HG02885 (cell line): ENCODE results near the gene FABP2.
A peak's percentile ranks its signal among the peaks of the same experiment; 100 is the strongest.
"Not testable (repeated sequence)": the region's sequence is repeated elsewhere in the genome, so short reads cannot be mapped to it uniquely, and the experiment has no call there.

Experiments
- ATAC-seq: cut with Tn5 transposase; IDR thresholded peaks from one replicate; pipeline ENCODE4 v1.9.1; 2021; ENCODE audit warnings: mild to moderate bottlenecking; ENCODE audit not compliant: unreplicated experiment, poor library complexity

The FABP2 gene

DNA sequence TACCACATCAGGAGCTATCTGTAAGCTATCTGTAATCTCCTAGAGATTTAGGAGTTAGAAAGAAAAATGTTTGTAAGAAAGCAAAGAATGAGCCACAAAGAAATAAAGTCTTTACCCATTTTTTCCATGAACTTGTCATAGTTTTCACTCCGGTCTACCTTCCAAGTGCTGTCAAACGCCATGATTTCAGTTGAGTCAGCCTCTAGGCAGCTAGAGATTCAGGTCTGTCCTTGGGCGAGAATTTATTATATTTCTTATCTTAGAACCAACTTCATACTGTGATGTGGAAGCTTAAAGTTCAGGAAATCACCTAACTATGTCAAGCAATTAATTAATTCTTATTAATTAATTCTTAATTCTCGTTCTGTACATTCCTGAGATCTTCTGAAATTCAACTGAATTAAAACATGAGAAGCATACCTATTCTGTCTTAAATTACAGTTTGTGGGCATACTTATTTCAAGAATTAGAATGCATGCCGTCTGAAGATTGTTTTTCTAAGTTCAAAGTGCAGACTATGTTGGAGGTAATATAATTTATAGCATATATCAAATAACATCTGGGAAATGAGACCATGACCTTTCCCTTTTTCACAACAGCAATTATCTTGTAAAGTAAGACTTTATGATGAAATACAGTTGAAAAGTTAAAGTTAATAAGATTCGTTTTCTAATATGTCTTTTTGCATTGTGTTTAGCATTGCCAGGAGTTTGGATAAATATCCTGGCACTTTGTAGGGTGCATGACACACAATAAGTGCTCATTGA is at the start of gene FABP2:
Gene FABP2, minus strand, starts transcription at position 218 of the 767 bp plus-strand sequence. Its CDS starts 36 bp downstream, at position 182.
- no peak for ATAC-seq

DNA sequence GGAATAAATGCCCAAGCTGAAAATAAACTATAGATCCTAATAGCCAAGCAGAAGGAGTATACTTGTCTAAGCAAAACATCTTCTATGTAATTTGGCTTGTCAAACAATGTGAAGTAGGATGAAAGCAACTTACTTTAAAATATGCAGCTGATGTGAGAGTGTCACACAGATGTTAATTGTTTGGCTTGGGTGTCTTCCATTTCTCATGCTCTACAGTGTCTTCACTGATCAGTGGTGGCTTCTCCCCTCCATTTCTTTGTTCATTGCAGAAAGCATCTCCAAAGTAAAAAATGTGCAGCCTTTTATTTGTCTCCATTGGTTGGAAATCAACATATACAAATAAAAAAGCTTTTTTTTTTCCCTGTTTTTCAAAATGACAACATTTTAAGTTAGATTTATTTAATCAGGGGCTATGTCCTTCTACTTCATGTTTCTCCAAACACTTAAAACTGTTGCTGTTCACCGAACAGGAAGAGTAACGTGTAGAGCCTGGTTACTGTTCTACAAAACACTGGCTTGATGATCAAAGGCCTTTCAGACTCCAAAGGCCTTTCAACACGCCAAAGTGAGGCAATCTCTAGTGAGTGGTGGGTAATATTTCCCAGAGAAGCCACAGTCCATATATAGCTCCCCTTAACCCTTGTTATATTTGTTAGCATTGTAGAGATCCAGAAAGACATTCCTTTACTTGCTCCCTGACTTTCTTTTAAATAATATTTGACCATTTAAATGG is 49.2 kb upstream of the FABP2 start:
- ATAC-seq: not testable (repeated sequence)

DNA sequence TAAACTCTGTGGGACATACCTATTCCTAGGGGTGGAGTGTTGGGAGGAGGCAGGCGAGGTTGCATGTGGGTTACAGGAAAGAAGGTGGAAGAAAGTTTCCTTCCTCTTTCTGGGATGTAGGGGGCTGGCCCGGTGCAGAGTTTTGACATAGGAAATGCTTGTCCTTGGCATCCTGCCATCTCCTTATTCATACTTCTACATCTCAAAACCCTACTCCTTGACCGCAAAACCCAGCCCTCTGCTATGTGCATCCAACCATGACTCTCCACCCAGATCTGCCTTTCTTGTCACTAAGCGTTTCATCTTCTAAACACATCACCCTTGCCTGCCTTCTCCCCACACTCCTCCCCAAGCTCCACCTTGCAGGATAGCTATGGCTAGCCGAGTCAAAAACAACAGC is 48.5 kb upstream of the FABP2 start:
- ATAC-seq: peak; percentile 98

DNA sequence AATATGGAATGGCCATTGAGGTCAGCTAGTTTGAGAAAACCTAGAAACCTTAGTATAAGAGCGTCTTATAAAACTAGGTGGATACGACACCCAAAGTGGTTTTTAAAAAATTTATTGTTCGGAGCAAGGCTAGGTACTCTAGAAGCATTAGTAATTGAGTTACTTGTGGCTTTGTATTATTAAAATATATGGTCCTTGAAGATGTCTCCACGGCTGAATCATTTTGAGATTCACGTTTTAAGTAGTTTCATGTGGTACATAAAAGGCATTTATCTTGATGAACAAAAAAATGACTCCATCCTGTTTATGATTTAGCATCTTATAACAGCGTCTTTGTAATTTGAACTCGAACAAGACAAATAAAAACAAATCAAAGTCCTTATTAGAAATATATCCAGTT is 44.9 kb upstream of the FABP2 start:
- not testable (repeated sequence) for ATAC-seq

DNA sequence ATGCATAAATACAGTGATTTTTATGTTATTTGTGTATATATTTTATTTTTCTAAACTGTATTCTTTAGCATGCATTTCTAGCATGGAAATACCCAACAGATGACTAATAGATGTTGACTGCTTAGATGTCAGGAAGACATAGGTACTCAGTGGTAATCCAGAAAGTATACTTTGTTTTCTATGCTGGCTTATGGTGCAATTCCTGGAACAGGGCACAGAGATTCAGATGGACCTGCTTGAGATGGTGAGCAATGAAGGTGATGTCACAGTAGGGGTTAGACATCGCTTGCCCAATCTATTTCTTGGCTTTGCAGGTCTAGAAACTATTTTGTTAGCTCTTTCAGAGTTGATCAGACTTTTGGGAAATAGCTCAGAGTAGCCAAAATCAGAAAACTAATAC is 42.3 kb upstream of the FABP2 start:
- not testable (repeated sequence) for ATAC-seq

DNA sequence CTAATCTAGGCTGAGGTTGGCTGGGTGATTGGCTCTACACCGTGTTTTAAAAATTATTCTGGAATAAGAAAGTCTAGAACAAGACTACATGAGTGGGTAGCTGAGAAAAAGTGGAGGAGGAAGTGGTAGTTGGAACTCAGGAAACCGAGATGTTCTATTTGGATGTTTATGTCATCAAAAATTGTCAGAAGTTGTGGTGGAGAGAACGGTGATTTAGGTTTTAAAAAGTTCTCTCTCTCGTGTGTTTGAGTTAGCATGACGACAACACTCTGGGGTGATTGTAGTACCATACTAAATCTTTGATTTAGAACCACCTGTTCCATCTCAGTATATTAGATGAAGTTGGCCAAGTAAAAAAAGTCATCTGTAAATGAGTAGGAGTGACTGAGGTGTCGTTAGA is 41.4 kb upstream of the FABP2 start:
- not testable (repeated sequence) for ATAC-seq

DNA sequence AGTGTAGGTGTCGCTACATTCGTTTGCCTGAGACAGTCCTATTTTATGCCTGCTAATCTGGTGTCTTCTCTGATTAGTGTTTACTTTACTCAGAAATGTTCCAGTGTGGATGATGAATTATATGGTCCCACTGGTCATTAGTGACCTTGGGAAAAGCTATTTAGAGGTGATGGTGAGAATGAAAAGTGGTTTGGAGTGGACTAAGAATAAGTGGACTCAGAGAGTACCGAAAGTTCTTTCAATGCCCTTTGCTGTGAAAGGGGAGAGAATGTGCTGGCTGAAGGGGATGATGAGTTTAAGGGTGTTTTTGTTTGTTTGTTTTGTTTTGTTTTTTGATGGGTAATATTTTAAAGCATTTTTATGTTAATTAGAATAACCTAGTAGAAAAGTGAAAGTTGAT is 40.5 kb upstream of the FABP2 start:
- not testable (repeated sequence) for ATAC-seq

DNA sequence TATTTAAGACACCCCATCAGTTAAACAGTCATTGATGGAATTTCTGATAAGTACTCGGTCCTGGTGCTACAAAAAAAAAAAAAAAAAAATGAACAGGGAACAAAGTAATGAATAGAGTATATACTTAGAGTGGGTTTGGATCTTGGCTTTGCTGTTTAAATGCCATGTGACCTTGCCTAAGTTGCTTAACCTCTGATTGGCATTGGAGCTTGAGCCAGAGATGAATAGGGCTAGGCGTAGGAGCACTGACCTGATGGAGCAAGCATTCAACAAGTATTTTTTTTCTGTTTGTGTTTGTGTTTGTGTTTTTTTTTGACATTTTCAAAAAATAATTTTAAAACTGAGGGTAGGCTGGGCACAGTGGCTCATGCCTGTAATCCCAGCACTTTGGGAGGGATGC is 37.9 kb upstream of the FABP2 start:
- not testable (repeated sequence) for ATAC-seq

DNA sequence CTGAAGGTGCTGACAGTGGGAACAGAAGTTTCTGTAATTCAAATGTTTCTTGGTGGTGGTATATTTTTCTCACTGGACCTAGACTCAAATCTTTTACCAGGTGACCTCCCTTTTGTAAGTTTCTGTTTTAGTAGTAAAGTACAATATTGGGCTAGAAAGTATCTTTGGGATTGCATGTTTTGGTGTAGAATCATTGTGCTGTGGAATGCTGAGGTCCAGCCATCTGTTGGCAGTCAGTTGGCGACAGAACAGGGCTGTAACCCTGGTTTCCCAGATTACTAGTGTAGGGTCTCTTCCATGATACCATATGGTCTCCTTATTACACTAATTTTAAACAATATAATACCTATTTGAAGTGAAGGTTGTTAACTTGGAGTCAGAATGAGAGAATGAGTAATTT is 34.9 kb upstream of the FABP2 start:
- ATAC-seq: not testable (repeated sequence)

DNA sequence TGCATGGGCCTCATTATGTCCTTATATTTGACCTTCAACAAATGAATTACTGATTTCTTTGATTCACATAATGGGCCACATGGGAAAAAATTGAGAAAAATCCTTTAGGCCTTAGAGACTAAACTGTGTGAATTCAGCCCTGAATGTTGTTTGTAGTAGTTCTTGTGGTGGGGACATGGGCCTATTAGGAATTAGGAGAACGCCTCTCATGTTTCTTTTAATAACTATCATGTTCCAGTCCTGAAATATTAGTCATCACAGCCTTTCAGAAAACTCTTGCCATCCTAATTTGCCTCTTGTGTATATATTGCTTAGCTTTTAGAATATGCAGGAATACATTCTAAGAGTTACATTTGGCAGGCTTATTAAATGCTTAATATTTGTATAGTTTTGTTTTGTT is 34.1 kb upstream of the FABP2 start:
- not testable (repeated sequence) for ATAC-seq

DNA sequence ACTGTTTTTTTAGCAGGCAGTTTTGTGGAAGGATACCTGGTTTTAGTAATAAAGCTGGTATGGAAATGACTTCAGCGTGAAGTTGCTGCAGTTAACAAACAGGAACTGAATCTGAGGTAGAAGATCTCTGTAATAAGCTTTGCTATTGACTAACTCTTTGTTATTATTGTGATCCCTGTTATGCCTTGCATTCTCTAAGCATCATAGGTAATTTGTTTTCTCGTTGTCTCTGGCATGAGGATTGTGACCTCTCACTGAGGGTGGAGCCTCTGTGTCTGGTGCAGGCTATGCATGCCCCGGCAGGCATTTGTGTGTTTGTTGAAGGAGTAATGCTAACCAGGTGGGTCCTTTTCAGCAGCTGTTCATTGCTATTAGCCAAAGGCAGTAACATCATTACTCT is 31.4 kb upstream of the FABP2 start:
- ATAC-seq: peak; percentile 60

DNA sequence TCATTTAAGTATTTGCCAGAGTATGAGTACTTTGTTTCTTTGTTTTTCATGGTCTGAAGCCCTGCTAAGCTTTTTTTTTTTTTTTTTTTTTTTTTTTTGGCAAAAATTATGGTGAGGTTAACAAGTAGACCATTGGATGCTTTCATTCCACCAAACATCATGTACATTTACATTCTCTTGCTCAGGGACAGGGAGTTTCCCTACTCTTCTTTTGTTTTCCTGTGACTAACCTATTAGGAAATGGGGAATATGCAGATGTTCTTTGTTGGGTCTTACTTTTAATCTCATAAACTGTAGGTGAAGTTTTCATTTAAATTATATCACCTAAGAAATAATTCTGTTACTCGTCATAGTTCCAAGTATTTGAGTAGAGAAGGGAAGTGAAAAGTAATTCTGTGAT is 26.2 kb upstream of the FABP2 start:
- not testable (repeated sequence) for ATAC-seq

DNA sequence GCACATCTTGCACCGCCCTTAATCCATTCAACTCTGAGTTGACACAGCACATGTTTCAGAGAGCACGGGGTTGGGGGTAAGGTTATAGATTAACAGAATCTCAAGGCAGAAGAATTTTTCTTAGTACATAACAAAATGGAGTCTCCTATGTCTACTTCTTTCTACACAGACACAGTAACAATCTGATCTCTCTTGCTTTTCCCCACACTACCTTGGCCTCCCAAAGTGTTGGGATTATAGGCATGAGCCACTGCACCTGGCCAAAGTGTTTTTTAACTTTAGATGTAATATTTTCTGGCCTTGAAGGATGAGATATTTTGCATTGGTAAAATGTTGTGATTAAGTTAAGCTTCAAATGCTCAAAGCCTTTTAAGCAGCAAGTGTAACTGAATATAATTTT is 21.4 kb upstream of the FABP2 start:
- not testable (repeated sequence) for ATAC-seq

DNA sequence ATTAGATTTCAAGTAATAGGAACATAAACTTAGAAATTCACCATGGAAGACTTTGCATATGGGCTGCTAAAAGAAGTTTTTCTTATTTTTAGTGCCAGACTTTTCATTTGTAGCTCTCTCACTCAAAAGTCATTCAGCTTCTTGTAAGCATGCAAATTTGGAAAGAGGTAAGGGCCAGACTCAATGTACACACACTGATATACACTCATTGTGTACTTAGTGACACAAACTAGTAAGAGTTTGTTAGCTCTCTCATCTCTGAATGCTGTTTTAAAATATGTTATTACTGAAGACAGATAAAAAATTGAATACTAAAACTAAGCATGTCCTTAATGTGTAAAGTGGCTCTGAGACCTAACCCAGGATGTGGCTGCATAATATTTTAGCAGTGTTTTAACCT is 18.0 kb upstream of the FABP2 start:
- ATAC-seq: not testable (repeated sequence)

DNA sequence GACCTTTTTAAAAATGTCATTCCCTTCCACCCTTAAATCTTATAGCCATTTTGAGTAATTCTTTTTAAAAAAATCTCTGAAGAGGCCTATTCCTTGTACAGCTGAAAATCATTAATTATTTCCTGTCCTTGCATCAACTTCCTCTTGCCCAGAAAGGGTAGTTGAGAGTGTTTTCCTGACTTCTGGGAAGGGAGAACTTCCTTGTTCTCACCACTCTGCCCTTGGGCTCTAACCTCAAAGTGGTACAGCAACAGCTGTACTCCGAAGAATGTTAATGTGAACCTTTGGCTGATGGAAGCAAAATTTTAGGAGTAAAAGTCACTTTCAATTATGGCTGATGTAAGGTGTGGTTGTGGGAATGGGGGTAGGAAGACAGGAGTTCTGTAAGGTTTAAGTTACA is 15.1 kb upstream of the FABP2 start:
- no peak for ATAC-seq

DNA sequence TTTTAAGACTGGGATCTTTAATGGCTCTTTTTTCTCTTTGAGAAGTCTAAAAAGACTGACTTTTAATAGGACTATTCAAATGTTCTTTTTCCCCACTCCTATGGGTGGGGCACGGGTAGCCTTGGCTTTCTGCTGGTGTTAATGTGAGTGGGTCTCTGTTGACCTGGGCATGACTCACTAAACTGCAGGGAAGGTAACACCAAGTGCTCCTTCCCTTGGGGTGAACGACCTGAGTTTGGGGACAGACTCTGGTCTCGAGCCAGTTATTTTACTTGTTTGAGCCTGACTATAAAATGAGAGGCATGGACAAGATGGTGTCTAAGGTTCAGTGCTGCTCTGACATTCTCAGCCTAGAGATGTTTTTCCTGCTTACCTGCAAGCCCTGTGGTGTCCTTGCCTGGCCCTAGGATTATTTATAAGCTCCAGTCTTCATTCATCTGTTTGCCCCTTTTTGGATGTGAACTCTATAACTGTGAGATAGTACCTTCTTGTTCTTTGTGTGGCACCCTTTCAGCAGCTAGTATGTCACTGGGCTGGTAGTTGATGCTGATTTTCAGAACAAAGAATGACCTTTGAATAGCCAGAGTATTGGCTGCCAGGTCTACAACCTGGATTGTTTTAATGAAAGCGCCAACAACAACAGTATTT is 14.5 kb upstream of the FABP2 start:
- not testable (repeated sequence) for ATAC-seq

DNA sequence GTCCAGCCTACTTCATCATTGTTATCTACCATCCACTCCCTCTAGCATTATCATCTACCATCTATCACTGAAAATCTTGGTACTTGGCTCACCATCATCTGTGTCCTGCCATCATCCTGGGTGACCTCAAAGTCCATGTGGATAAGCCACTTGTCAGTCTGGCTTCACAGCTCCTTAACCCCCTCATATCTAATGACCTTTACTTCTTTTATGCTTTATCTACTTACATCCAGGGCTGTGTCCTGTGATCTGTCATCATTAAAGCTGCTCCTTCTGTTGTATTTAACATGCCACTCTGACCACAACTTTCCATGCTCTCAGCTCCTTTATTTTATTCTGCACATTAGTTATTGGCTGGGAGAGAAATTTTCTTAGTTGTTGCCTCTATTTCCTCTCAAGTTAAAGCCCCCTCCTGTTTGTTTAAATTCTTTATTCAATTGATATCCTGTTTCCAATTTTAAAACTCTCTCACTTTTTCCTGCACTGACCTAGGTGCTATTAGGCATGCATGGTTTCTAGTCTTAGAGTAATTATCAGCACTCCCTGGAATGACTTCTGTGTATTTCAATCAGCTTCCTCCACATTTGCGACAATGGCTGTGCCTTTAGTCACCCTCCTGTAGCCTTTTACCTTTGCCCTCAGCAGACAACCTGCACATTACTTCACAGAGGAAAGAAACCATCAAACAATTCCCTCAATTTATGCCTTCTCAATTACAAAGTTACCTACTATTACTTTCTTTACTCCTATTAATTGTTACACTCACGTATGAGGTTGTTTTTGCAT is 8.1 kb upstream of the FABP2 start:
- ATAC-seq: no peak

DNA sequence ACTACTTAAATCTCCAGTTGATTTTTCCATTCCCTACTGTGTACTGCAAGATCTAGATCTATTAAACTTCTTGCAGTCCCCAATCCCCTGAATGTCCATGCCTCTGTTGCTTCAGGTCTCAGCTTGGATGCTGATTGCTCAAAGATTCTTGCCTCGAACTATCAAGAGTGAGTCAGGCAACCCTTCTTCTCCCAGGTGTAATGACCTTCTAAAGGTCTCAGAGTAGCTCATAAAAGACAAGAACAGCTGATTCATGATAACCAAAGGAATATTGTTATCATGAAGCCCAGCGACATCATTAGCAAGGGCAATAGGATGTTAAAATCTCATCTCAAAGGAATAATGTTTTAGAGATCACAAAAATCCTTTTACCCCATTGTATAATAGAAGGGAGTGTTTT is 6.8 kb upstream of the FABP2 start:
- no peak for ATAC-seq

DNA sequence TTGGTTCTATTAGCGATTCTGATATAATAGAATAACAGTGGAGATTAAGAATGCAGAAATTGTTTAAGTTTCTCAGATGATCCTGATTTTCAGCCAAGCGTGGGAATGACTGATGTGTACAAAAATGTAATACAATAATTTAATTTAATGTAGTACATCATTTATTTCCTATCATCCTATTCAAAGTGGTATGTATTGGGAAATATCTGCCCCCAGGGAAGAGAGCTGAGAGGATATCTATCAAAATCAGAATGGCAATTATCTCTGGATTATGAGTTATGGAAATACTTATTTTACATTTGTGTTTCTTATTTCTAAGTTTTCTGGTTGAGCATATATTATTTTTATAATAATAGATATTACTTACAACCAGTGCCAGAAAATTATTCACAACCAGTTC is 3.9 kb downstream of the FABP2 start:
- ATAC-seq: no peak

DNA sequence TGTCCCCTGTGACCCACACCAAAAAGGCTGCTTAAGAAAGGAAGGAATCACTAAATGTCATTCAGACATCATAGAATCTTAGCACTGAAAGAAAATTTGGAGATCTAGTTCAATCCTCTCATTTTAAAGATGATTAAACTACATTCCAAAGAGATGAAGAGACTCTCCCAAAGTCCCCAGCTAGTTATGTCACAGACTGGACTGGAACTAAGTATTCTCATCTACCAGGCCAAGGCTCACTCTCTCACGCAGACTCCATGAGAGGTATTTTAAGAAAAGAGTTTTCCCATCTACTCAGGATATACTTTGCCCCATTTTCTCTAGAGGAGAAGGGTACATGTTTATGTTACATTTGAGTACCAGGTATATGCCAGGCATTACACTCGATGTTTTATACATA is 6.9 kb downstream of the FABP2 start:
- no peak for ATAC-seq
